Stimulated activated CD4-positive, alpha-beta T cell treated with anti-CD3 and anti-CD28 coated beads, Interleukin-4, amount 100 ng/mL, for 48 hours (primary cell): ENCODE results near the gene RNF180.
"Not testable (repeated sequence)": the region's sequence is repeated elsewhere in the genome, so short reads cannot be mapped to it uniquely, and the experiment has no call there.

Experiments used
- DNase-seq, 2 donors: peaks; one replicate each; pipeline ENCODE4 v3.0.0-alpha.2; 2020; ENCODE audit warnings: low read depth in 2 of 2

The RNF180 gene

GRCh38 chr5:64285188-64286130, 119.8 kb downstream of the RNF180 start:
- no peak for DNase-seq

DNA sequence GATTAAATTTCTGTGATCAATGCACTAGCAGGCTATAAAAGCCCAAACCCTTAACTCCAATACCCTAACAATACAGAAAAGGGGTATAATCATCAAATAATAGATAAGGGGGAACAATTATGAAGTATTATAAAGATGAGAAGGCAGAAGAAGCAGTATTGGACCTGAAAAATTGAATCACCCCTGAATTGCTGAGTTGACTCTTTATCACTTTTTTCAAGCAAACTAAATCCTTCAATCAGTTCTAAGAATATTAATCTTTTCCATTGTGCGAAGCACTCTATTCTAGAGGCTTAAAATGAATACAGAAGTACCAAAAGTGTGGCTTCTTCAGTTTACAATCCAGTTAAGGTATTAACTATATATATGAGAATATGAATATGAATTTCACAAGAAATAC, 120.7 kb downstream of the RNF180 start:
- no peak for DNase-seq

DNA sequence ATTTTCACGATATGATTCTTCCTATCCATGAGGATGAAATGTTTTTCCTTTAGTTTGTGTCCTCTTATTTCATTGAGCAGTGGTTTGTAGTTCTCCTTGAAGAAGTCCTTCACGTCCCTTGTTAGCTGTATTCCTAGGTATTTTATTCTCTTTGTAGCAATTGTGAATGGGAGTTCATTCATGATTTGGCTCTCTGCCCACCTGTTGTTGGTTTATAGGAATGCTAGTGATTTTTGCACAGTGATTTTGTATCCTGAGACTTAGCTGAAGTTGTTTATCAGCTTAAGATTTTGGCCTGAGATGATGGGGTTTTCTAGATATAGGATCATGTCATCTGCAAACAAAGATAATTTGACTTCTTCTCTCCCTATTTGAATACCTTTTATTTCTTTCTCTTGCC, 122.9 kb downstream of the RNF180 start:
- not testable (repeated sequence) for DNase-seq

- no peak for DNase-seq
Observed at GRCh38 chr5:64292611-64293215, 127.1 kb downstream of the RNF180 start.

DNA sequence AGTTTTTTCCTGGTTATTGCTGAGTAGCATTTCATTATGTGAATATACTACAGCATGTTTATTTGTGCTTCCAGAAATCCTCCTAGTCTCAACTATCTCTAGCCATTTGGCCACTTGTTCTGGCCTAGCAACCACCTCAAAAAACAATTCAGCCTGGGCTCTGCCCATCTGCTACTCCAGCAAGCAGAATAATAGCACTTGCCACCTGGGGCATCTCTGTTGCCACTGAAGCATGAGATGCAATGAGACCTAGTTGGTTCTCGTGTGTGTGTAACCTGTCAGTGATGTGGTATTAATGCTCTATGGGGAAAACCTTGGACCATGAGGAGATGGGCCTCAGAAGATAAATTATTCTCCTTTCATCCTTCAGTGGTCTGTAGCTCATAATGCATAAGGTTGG, 129.5 kb downstream of the RNF180 start:
- DNase-seq = no peak

DNA sequence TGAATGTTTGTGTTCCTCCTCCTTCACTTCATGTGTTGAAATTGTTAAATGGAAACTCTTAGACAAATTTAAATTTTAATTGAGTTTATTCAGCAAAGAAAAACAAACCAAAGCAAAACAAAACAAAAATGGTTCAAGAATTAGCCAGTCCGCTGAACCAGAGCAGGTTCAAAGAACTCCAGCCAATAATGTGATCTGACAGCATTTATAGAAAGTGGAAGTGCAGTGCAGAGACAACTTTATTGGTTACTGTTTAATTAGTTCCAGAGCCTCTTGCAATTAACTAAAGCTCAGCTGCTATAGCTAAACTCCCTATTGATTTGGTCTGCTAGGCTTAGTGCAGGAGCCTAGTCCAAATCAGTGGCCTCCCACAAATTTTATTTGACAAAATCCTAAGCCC, 132.9 kb downstream of the RNF180 start:
- no peak for DNase-seq

DNA sequence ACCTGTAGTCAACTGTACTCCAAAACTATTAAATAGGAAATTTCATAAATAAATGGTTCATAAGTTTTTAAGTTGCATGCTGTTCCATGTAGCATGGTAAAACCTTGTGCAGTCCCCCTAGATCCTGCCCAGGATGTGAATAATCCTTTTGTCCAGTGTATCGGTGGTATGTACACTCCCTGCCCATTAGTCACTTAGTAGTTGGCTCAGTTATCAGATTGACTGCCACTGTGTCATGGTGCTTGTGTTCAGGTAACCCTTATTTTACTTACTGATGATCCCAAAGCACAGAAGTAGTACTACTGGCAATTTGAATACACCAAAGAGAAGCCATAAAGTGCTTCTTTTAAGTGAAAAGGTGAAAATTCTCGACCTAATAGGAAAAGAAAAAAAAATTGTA, 134.2 kb downstream of the RNF180 start:
- DNase-seq = no peak

- no peak for DNase-seq
Observed at GRCh38 chr5:64301566-64301965, 135.9 kb downstream of the RNF180 start.

DNA sequence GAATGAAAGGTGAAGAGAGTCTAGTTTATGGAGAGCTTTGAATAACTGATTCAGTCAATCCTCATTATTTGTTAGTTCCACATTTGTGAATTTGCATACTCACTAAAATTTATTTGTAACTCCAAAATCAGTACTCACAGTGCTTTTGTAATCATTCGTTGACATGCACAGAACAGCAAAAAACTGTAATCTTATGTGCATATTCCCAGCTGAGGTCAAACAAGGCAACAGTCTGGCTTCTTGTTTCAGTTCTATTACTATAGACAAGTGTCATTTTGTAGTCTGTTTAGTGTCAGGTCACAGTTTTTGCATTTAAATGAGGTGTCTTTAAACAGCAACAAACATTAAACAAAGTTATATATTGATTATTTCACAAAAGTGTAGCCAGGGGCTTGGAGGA, 142.5 kb downstream of the RNF180 start:
- DNase-seq = no peak

DNA sequence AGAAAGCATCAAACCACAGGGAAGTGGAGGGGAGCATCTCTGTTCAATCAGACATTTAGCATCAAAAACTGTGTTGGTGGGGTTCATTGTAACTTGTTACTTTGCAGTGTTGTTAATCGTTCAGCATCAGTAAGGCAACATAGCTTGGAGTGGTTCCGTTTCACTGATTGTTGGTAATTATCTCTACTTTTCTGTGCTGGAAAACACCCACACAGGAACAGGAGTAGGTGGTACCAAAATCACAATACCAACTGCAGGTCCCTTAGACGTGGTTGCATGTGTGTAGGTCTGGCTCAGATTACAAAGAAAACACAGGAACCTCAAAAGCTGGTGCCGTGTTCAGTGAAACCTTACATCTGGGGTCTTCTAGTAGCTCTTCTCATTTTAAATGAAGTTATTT, 146.8 kb downstream of the RNF180 start:
- DNase-seq = no peak

DNA sequence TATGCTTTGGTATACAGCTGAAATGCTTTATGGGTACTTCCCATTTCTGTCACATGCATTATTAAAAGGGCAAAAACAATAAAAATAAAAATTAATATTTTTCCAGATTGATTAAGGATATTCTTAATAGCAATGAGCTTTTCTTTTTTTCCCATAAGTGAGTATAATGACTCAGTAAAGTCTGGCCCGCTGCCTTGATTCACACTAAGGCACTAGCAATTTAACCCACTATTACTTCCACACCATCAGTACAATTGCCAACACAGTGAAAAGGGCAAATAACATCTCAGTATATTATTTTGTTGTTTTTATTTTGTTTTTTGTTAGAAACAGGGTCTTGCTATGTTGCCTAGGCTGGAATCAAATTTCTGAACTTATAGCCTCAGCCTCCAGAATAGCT, 150.1 kb downstream of the RNF180 start:
- no peak for DNase-seq

DNA sequence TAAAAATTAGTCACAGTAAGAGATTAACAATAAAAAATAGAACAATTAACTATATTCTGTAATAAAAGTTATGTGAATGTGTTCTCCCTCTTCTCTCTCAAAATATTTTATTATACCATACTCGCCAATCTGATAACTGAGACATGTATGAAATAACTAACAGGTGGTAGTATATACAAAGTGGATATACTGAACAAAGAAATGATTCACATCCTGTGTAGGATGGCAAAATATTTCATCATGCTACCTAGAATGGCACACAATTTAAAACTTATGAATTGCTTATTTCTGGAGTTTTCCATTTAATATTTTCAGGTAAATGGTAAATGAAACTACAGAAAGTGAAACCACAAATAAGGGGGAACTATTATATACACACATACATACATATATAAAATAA, 152.5 kb downstream of the RNF180 start:
- DNase-seq = no peak

- DNase-seq = no peak
Observed at GRCh38 chr5:64323591-64323990, 157.9 kb downstream of the RNF180 start.

DNA sequence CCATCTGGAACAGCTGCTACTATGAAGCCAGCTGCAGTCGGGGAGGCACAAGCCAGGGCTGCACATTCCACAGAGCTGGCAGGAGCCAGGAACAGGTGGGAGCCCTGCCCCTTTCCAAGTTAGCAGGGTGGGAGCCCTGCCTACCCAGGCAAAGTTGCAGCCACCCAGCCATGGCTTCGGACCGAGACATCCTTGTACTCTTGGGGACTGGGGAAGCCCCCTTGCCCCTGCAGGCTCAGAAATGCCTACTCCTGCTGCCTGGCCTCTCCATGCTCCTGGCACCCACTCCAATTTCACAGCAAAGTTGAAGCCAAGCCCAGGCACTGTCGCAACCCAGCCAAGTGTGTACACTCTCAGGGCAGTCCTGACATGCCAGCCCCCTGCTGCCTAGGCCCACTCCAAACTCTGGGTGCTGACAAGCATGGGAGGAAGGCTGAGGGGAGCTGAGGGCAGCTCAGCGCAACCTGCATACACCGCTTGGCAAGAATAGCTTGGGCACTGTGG, 165.1 kb downstream of the RNF180 start:
- no peak for DNase-seq

GRCh38 chr5:64331597-64332277, 166.1 kb downstream of the RNF180 start:
- DNase-seq = no peak

DNA sequence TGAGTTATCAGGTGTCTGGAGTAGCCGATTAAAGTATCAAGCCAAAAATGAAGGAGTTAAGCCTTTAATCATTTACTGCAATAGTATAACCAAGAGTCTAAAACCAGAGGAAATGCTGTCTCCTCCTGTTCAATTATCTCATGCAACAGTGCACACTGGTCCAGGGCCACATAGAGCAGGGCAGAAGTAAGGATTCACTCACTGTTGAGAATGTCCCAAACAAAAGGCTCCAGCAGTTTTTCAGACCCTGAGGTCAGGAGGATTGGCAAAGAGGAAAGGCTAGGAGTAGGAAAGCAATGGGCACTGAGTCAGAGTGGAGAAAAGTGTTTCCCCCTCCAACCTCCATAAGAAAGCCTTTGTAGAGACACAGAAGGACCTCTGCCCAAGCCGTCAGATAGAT, 168.2 kb downstream of the RNF180 start:
- no peak for DNase-seq

GRCh38 chr5:64339769-64340168, 174.1 kb downstream of the RNF180 start:
- DNase-seq = no peak

DNA sequence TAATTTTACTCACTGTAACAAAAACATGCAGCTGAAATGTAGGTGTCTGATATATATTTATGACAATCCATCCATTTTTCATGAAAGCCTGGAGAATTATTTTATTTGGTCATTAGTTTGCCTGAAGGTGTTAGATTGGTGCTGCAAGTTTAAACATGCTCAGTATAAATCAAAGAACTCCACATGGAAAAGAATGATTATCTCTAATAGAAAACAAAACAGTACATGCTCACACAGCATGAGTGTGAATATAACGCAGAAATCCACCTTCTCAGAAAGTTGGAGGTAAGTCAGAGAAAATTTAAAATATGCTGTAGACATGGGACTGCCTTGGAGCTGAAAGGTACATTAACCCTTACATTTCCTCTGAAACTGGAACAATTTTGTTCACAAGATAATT, 174.7 kb downstream of the RNF180 start:
- no peak for DNase-seq

- no peak for DNase-seq
Observed at GRCh38 chr5:64341340-64341739, 175.7 kb downstream of the RNF180 start.

DNA sequence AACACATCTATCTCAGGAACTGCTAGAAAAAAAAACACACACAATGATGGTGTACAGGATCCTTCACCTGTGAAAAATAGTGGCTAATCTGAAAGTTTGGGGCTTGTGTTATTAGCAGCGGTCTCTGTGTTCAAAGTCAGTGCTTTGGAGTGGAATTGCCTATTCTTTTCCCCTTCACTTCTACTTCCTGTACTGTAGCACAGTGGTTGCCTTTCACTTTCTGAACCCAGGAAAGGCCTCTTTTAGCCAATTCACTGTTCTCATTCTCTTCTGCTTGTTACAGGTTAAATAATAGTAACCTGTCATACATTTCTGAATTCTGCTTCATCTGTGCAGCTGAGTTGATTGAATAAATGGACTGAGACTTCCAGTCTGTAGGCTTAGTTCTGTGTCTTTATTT, 178.9 kb downstream of the RNF180 start:
- DNase-seq = no peak

- DNase-seq = no peak
Observed at GRCh38 chr5:64347309-64347708, 181.7 kb downstream of the RNF180 start.

DNA sequence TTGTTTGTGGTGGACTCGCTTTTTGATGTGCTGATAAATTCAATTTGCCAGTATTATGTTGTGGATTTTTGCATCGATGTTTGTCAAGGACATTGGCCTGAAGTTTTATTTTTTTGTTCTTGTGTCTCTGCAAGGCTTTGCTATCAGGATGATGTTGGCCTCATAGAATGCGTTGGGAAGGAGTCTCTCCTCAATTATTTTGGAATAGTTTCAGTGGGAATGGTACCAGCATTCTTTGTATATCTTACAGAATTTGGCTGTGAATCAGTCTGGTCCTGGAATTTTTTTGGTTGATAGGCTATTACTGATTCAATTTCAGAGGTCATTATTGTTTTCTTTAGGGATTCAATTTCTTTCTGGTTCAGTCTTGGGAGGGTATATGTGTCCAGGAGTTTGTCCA, 198.8 kb downstream of the RNF180 start:
- DNase-seq = no peak

DNA sequence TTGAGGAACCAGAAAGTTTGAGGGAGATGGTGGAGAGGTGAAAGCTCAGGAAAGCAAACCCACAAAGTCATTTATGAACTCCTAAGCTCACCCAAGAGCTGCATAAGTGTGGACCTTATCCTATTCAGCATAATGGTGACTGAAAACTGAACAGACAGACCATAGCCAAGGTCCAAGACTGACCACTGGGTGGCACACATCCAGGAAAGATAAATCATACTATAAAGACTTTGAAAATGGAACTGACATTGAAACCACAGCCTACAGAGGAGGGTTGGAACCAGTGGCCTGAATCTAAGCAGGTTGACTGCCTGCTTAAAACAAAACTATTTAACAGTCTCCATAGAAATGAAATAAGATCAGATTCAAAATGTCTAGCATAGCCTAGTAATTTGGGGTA, 219.1 kb downstream of the RNF180 start:
- no peak for DNase-seq
